ENCODE data around the gene RILPL2. TPM values are rescaled to one million over a fixed set of nuclear protein-coding genes. Genes with fewer than 3 reads are reported as not detected.

The RILPL2 gene
- total RNA-seq, 1 donor from 2014 or later: 15.1 TPM

DNA sequence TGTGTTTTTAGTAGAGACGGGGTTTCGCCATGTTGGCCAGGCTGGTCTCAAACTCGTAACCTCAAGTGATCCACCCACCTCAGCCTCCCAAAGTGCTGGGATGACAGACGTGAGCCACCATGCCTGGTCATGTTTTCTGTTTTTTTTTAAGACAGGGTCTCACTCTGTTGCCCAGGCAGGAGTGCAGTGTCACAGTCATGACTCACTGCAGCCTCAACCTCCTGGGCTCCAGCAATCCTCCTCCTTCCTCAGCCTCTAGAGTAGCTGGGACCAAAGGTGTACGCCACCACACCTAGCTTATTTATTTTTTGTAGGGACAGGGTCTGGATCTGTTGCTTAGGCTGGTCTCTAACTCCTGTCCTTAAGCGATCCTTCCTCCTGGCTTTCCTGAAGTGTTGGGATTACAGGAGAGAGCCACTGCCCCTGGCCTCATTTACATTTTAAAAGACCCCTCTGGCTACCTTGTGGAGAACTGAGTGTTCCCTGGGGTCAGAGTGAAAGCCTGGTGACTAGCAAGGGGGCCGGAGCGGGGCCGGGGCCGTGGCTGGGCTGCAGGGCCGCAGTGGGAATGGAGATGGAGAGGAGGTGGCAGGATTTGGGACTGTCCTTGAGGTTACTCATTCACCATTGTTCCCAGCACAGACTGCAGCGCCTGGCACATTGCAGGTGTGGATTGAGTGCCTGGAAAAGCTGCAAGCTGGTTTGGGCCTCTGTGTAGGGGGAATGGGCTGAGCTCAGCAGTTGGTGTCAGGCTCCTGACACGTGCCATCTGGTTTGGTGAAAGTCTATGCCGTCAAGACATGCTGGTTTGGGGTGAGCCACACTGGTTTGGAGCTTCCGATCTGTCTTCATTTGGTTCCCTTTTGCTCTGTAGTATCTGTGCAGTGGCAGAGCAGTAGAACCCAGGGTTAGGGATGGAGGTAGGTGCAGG, 34.5 kb downstream of the RILPL2 start:
- no peak for DNase-seq
- Histone ChIP-seq H3K27me3 (no peaks in the 10 kb centered on the region), H3K27ac (no peak overlapping the region), H3K9me3 (no peaks in the 10 kb centered on the region), H3K4me3 (no peak overlapping the region), H3K36me3 (peaks cover 86% of the 10 kb centered on the region), H3K4me1 (peaks cover 16% of the 10 kb centered on the region)
- intact Hi-C loops (cut with DNase I): no loop called here
- TF ChIP-seq, protein P1, sequence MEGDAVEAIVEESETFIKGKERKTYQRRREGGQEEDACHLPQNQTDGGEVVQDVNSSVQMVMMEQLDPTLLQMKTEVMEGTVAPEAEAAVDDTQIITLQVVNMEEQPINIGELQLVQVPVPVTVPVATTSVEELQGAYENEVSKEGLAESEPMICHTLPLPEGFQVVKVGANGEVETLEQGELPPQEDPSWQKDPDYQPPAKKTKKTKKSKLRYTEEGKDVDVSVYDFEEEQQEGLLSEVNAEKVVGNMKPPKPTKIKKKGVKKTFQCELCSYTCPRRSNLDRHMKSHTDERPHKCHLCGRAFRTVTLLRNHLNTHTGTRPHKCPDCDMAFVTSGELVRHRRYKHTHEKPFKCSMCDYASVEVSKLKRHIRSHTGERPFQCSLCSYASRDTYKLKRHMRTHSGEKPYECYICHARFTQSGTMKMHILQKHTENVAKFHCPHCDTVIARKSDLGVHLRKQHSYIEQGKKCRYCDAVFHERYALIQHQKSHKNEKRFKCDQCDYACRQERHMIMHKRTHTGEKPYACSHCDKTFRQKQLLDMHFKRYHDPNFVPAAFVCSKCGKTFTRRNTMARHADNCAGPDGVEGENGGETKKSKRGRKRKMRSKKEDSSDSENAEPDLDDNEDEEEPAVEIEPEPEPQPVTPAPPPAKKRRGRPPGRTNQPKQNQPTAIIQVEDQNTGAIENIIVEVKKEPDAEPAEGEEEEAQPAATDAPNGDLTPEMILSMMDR (IDR thresholded peaks at IDR 0.05): no peak
- ATAC-seq: peak; percentile 17

DNA sequence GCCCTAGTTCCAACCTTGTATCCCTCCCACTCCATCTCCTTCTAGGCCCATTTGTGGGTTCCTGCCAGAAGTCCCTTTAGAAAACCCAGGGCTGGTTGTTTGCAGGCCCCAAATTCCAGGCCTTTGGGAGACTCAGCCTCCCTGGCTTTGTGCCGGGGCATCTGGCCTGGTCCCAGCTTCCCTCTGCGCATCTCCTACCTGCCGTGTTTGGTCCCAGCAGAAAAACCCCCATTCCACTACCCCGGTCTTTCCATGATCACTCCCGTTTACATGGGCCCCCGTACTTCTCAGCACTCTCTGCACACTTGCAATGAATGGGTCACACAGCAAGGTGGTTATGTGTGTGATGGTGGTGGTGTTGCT, 37.2 kb downstream of the RILPL2 start:
- TF ChIP-seq, protein P1 (IDR thresholded peaks at IDR 0.05): no peak
- no peak for DNase-seq
- no peaks in the 10 kb centered on the region for H3K9me3 ChIP-seq
- no peaks in the 10 kb centered on the region for H3K27me3 ChIP-seq
- peaks cover 16% of the 10 kb centered on the region for H3K4me1 ChIP-seq
- H3K4me3 ChIP-seq: no peak overlapping the region
- H3K27ac ChIP-seq: peak overlapping the region; percentile 42
- intact Hi-C loops (cut with DNase I): no loop called here
- peaks cover 86% of the 10 kb centered on the region for H3K36me3 ChIP-seq
- ATAC-seq: no peak

DNA sequence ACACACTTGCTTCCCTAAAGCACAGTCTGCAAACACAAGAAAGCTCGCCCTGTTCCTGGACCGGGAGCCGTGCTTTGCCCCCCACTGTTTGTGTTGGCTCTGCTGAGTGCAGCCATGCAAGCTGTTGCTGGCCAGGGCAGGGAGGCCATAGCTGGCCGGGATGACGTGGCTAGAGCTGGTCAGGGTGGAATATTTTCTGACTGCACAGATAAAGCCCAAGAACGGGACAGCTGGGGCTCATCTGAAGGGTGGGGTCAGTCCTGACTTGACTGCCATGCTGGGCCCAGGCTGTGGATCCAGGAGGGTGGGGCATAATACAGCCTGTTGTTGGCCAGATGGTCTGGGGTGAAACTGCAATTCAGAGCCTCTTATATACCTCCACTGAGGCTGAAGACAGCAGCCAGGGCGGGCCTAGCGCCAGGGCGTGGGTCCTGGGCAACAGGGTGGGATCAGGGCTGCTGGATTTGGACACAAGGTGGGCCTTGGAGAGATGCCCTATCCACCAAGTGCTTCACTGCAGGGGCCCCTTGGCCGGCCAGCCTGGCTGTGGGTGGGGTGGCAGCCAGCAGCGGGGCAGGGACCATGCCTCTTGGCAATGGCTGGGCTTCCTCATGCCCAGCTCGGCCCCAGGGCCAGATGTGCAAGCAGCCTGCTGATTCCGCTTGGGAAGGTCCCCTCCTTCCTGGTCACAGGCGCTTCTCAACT, 37.8 kb downstream of the RILPL2 start:
- no peak for DNase-seq
- TF ChIP-seq, protein P1 (IDR thresholded peaks at IDR 0.05): no peak
- peak overlapping the region; percentile 42 for H3K27ac ChIP-seq
- H3K4me1 ChIP-seq: peaks cover 16% of the 10 kb centered on the region
- intact Hi-C loops (cut with DNase I): no loop called here
- H3K36me3 ChIP-seq: peaks cover 84% of the 10 kb centered on the region
- H3K9me3 ChIP-seq: no peaks in the 10 kb centered on the region
- no peaks in the 10 kb centered on the region for H3K27me3 ChIP-seq
- ATAC-seq: peak; percentile 57
- H3K4me3 ChIP-seq: no peak overlapping the region

DNA sequence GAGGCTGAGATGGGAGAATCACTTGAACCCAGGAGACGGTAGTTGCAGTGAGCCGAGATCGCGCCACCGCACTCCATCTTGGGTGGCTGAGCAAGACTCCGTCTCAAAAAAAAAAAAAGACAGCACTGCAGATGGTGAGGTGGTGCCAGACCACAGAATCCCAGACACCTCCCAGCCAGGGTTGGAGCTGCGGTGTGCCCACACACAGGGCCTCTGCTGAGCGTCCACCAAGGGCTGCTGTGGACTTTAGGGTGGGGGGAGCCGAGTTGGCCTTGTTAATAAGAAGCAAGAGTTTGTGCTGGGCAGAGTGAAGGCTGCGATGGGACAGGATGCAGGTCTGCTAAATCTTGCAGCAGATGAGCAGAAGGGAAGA, 38.3 kb downstream of the RILPL2 start:
- ATAC-seq (no peak), DNase-seq (no peak)
- H3K4me1 ChIP-seq: peaks cover 16% of the 10 kb centered on the region
- H3K9me3 ChIP-seq: no peaks in the 10 kb centered on the region
- peak overlapping the region; percentile 42 for H3K27ac ChIP-seq
- TF ChIP-seq, protein P1 (IDR thresholded peaks at IDR 0.05): no peak
- H3K36me3 ChIP-seq: peaks cover 84% of the 10 kb centered on the region
- no peak overlapping the region for H3K4me3 ChIP-seq
- intact Hi-C loops (cut with DNase I): no loop called here
- H3K27me3 ChIP-seq: no peaks in the 10 kb centered on the region

DNA sequence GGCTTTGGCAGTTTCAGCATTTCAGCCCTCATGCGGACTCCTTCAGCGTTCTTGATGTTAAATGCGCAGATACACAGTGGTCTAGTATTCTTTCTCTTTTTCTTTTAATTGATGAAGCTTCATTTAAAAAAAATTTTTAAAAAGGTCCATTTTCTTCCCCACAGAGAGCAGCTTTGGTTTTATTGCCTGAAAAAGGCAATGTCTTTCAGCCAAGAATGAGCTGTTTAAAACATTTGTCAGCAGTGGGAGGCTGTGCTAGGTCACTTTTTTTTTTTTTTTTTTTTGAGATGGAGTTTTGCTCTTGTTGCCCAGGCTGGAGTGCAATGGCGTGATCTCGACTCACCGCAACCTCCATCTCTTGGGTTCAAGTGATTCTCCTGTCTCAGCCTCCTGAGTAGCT, 39.1 kb downstream of the RILPL2 start:
- peaks cover 84% of the 10 kb centered on the region for H3K36me3 ChIP-seq
- ATAC-seq: no peak
- H3K4me3 ChIP-seq: no peak overlapping the region
- peaks cover 17% of the 10 kb centered on the region for H3K4me1 ChIP-seq
- TF ChIP-seq, protein P1 (IDR thresholded peaks at IDR 0.05): no peak
- H3K27ac ChIP-seq: peak overlapping the region; percentile 36
- intact Hi-C loops (cut with DNase I): no loop called here
- no peaks in the 10 kb centered on the region for H3K27me3 ChIP-seq
- DNase-seq: no peak
- no peaks in the 10 kb centered on the region for H3K9me3 ChIP-seq
